ENCODE results near the gene COMMD8. TPM values are rescaled to one million over a fixed set of nuclear protein-coding genes. Genes with fewer than 3 reads are reported as not detected.

COMMD8 gene
- total RNA-seq, 1 donor from 2014 or later = 15.7 TPM

- H3K36me3 Mint-ChIP-seq (ENCODE audit: low read depth) = no peaks in the 10 kb centered on the region
- H3K27ac Mint-ChIP-seq (ENCODE audit: unreplicated experiment) = no peak overlapping the region
- H3K4me3 Mint-ChIP-seq (ENCODE audit: unreplicated experiment) = no peak overlapping the region
- H3K4me1 Mint-ChIP-seq (ENCODE audit: low read depth) = peaks cover 35% of the 10 kb centered on the region
- TF ChIP-seq CTCF (IDR thresholded peaks at IDR 0.05) = no peak
- H3K27me3 Mint-ChIP-seq (ENCODE audit: low read depth) = no peaks in the 10 kb centered on the region
- no peak for DNase-seq (ENCODE audit: low spot score)
- H3K9me3 Mint-ChIP-seq (ENCODE audit: low read depth) = no peaks in the 10 kb centered on the region
Observed at GRCh38 chr4:47466056-47466785, 2.7 kb upstream of the COMMD8 start.

- Mint-ChIP-seq H3K27me3 (ENCODE audit: low read depth) (no peaks in the 10 kb centered on the region), H3K27ac (ENCODE audit: unreplicated experiment) (no peak overlapping the region), H3K36me3 (ENCODE audit: low read depth) (no peaks in the 10 kb centered on the region), H3K4me1 (ENCODE audit: low read depth) (peaks cover 41% of the 10 kb centered on the region), H3K4me3 (ENCODE audit: unreplicated experiment) (no peak overlapping the region), H3K9me3 (ENCODE audit: low read depth) (no peaks in the 10 kb centered on the region)
- no peak for TF ChIP-seq CTCF (IDR thresholded peaks at IDR 0.05)
- DNase-seq (ENCODE audit: low spot score) = no peak
Observed at GRCh38 chr4:47465004-47465403, 1.5 kb upstream of the COMMD8 start.

- H3K36me3 Mint-ChIP-seq (ENCODE audit: low read depth) = peaks cover 12% of the 10 kb centered on the region
- TF ChIP-seq CTCF (IDR thresholded peaks at IDR 0.05) = no peak
- peaks cover 29% of the 10 kb centered on the region for H3K4me1 Mint-ChIP-seq (ENCODE audit: low read depth)
- H3K27me3 Mint-ChIP-seq (ENCODE audit: low read depth) = no peaks in the 10 kb centered on the region
- DNase-seq (ENCODE audit: low spot score) = no peak
- H3K27ac Mint-ChIP-seq (ENCODE audit: unreplicated experiment) = peak overlapping the region; percentile 70
- H3K9me3 Mint-ChIP-seq (ENCODE audit: low read depth) = no peaks in the 10 kb centered on the region
- H3K4me3 Mint-ChIP-seq (ENCODE audit: unreplicated experiment) = peak overlapping the region; percentile 79
Observed at GRCh38 chr4:47462799-47463234, 685 bp downstream of the COMMD8 start.

- Mint-ChIP-seq H3K27me3 (ENCODE audit: low read depth) (no peaks in the 10 kb centered on the region), H3K9me3 (ENCODE audit: low read depth) (no peaks in the 10 kb centered on the region), H3K36me3 (ENCODE audit: low read depth) (peaks cover 19% of the 10 kb centered on the region), H3K4me3 (ENCODE audit: unreplicated experiment) (no peak overlapping the region), H3K4me1 (ENCODE audit: low read depth) (no peaks in the 10 kb centered on the region), H3K27ac (ENCODE audit: unreplicated experiment) (no peak overlapping the region)
- TF ChIP-seq CTCF (IDR thresholded peaks at IDR 0.05) = no peak
- DNase-seq (ENCODE audit: low spot score) = no peak
Observed at GRCh38 chr4:47451657-47452056, 11.8 kb downstream of the COMMD8 start.

GRCh38 chr4:47444031-47444430 lies 19.5 kb downstream of the COMMD8 start:
- no peak overlapping the region for H3K27ac Mint-ChIP-seq (ENCODE audit: unreplicated experiment)
- H3K27me3 Mint-ChIP-seq (ENCODE audit: low read depth) = no peaks in the 10 kb centered on the region
- H3K4me3 Mint-ChIP-seq (ENCODE audit: unreplicated experiment) = no peak overlapping the region
- no peaks in the 10 kb centered on the region for H3K4me1 Mint-ChIP-seq (ENCODE audit: low read depth)
- peaks cover 3% of the 10 kb centered on the region for H3K36me3 Mint-ChIP-seq (ENCODE audit: low read depth)
- TF ChIP-seq CTCF (IDR thresholded peaks at IDR 0.05) = no peak
- H3K9me3 Mint-ChIP-seq (ENCODE audit: low read depth) = peaks cover 12% of the 10 kb centered on the region
- no peak for DNase-seq (ENCODE audit: low spot score)
